Tibial artery (tissue), 4 donors: ENCODE measurements around the gene BEAN1.

Source experiments
- DNase-seq, 2 donors: peaks; one replicate each; pipeline ENCODE4 v3.0.0-alpha.2; 2019
- H3K27ac ChIP-seq, 2 donors: fragments of 200-600 bp; sonication (generic) in 1 of 2; 1 replicate in 1 of 2; 2 replicates in 1 of 2; pipeline ENCODE4 v1.5.1; 2018 to 2019; ENCODE audit warnings: mild to moderate bottlenecking in 1 of 2
- H3K27me3 ChIP-seq, 2 donors: fragments of 200-600 bp; sonication (generic) in 1 of 2; one replicate each; pipeline versions ENCODE4 v1.5.1 to v1.6.0; 2016 to 2019
- H3K36me3 ChIP-seq, 3 donors: fragments of 200-600 bp; sonication (generic) in 2 of 3; one replicate each; pipeline ENCODE4 v1.5.1; 2016 to 2019; ENCODE audit warnings: mild to moderate bottlenecking in 2 of 3
- H3K4me1 ChIP-seq, 4 donors: fragments of 200-600 bp; sonication (generic) in 2 of 4; 1 replicate in 3 of 4; 2 replicates in 1 of 4; pipeline ENCODE4 v1.5.1; 2016 to 2019
- H3K4me3 ChIP-seq, 2 donors: fragments of 200-600 bp; sonication (generic) in 1 of 2; 1 replicate in 1 of 2; 2 replicates in 1 of 2; pipeline ENCODE4 v1.5.1; 2018 to 2019; ENCODE audit warnings: mild to moderate bottlenecking in 2 of 2
- H3K9me3 ChIP-seq, 3 donors: fragments of 200-600 bp; sonication (generic) in 1 of 3; one replicate each; pipeline ENCODE4 v1.5.1; 2016 to 2019
- CTCF ChIP-seq, 2 experiments: fragments of 200-600 bp in 1 of 2; fragments of 450-650 bp in 1 of 2; IDR thresholded peaks; one replicate each; pipeline ENCODE4 v1.5.1; 2017 to 2019; ENCODE audit warnings: antibody characterized with exemption in 2 of 2, mild to moderate bottlenecking in 1 of 2, moderate library complexity in 1 of 2
- intact Hi-C: fragments of 100-400 bp; cut with DNase I; formaldehyde crosslinking; loops from one replicate; pipeline ENCODE4 v1.15.0; 2023; ENCODE audit warnings: low total_unique reads

BEAN1 gene

DNA sequence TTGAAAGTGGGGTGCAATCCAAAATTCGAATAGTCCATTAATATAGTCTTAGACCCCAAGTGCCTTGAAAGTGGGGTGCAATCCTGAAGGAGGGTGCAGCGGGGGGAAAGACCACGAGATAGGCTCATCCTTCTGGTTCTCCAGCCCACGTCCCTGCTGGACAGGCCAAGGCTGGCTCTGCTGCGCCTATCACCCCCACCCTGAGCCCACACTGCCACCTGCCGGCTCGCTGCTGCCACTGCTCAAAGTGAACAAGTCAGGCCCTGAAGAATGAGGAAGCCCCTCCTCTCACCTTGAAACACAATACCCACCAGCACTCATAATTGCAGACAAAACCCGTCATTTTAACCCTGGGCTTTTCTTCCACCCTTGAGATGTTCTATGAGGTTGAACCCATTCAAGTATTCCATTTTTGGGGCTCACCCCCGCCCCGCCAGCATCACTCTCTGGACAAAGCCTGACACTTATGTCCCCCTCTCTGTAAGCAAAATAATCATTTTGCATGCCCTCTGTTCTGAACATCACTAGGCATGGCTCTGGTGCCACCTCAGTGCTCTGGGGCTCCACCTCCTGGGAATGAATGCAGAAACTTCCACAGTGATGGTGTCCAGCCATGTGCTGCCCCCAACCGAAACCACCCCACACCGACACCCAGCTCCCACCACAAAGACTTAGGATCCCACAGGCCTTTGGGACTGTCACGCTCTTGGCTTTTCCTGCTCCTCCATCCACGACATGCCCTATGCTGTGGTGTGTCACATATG lies 56.8 kb downstream of the BEAN1 start:
- TF ChIP-seq CTCF (IDR thresholded peaks at IDR 0.05) = peak; percentile 83 to 93
- Histone ChIP-seq H3K4me3 (no peak overlapping the region), H3K9me3 (no peaks in the 10 kb centered on the region), H3K36me3 (no peaks in the 10 kb centered on the region), H3K4me1 (peaks cover 0 to 26% (median 22%) of the 10 kb centered on the region in 4 donors), H3K27ac (no peak overlapping the region), H3K27me3 (no peaks in the 10 kb centered on the region)
- DNase-seq = peak; percentile 76 to 85
- intact Hi-C loops = loop anchor here (2.0 kb wide), 1 partner anchor 77 kb away; no protein-coding TSS in a partner anchor

GRCh38 chr16:66484453-66485213 lies 57.5 kb downstream of the BEAN1 start:
- Histone ChIP-seq H3K27ac (no peak overlapping the region), H3K4me3 (no peak overlapping the region), H3K9me3 (no peaks in the 10 kb centered on the region), H3K4me1 (peaks cover 0 to 23% (median 22%) of the 10 kb centered on the region in 4 donors), H3K27me3 (no peaks in the 10 kb centered on the region), H3K36me3 (no peaks in the 10 kb centered on the region)
- no peak for TF ChIP-seq CTCF (IDR thresholded peaks at IDR 0.05)
- peak in 1 of 2 donors; percentile 54 for DNase-seq
- intact Hi-C loops = loop anchor here (2.0 kb wide), 1 partner anchor 78 kb away; no protein-coding TSS in a partner anchor

DNA sequence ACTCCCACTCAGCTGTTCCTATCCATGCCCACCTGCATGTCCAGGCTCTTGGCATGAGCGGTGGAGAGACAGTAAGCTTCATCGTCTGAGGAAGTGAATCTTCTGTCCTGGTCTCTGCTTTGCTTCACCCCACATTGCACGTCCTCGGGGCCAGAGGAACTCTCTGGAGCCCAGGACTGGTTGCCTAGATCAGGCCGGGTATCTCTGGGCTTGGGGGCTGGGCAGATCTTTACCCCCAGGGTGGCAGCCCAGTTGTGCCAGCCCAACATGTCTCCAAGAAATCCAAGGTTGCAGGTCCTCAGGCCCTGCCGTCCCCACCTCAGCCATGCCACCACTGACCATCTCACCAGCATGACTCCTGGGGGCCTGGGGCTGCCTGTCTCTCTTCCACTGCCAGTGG lies 58.3 kb downstream of the BEAN1 start:
- peak in 1 of 2 donors; percentile 61 for DNase-seq
- TF ChIP-seq CTCF (IDR thresholded peaks at IDR 0.05) = no peak
- H3K36me3 ChIP-seq = no peaks in the 10 kb centered on the region
- H3K9me3 ChIP-seq = no peaks in the 10 kb centered on the region
- H3K27ac ChIP-seq = peak overlapping the region; percentile 73 to 81
- intact Hi-C loops = loop anchor here (2.0 kb wide), 1 partner anchor 79 kb away; no protein-coding TSS in a partner anchor
- H3K4me1 ChIP-seq = peaks cover 0 to 23% (median 22%) of the 10 kb centered on the region in 4 donors
- H3K4me3 ChIP-seq = no peak overlapping the region
- H3K27me3 ChIP-seq = no peaks in the 10 kb centered on the region

DNA sequence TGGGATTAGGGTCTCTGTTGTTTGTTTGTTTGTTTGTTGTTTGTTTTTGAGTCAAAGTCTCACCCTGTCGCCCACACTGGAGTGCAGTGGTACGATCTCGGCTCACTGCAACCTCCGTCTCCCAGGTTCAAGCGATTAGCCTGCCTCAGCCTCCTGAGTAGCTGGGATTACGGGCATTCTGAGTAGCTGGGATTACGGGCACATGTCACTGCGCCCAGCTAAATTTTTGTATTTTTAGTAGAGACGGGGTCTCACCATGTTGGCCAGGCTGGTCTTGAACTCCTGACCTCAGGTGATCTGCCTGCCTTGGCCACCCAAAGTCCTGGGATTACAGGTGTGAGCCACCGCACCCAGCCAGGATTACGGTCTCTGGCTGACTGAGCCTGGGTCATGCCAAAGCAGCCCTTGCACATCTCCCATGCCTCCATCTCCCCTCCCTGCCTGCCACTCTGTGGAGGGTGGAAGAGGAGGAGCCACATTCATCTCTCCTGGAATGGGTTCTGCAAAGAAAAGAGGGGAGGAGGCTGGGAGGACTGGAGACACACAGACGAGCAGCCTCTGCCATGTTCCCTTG lies 59.2 kb downstream of the BEAN1 start:
- no peak for TF ChIP-seq CTCF (IDR thresholded peaks at IDR 0.05)
- no peak overlapping the region for H3K4me3 ChIP-seq
- no peaks in the 10 kb centered on the region for H3K27me3 ChIP-seq
- H3K36me3 ChIP-seq = no peaks in the 10 kb centered on the region
- peaks cover 0 to 23% (median 22%) of the 10 kb centered on the region in 4 donors for H3K4me1 ChIP-seq
- intact Hi-C loops = no loop called here
- no peaks in the 10 kb centered on the region for H3K9me3 ChIP-seq
- peak in 1 of 2 donors; percentile 25 for DNase-seq
- H3K27ac ChIP-seq = peak overlapping the region; percentile 73 to 81

DNA sequence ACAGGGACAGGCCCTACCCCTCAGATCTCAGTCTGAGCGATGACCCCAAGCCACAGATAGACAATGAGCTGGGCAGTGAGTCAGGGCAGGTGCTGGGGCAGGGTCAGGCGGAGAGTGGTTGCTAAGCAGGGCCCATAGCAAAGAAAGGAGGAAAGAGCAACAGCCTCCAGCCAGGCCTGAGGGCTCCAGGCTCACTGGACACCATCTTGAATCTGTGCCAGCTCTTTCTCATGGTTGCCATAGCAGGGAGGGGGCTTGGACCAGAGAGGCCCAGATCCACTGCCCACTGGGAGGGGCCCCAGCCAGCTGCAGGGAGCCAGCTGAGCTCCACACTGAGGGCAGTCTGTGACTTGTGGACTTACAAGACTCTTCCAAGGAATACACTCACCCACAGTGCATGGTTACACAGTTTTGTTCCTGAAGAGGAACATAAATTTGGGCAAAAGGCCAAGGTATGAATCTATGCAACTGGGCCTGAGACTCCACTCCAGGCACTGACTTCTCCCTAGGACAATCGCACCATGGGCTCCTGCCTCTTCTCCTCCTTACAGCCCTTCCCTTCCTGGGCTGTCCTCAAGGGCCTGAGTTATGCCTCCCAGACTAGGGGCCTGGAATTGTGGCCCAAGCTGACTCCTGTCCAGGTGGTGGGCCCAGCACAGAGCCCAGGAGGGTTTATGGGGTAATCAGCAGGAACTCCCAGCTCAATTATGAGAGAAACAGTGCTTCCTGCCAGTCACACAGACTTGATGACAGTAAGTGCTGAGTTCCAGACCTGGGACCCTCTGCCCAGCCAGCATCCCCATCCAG lies 59.9 kb downstream of the BEAN1 start:
- intact Hi-C loops = no loop called here
- Histone ChIP-seq H3K4me3 (no peak overlapping the region), H3K9me3 (no peaks in the 10 kb centered on the region), H3K36me3 (no peaks in the 10 kb centered on the region), H3K27ac (peak overlapping the region; percentile 73 to 81), H3K27me3 (no peaks in the 10 kb centered on the region), H3K4me1 (peaks cover 0 to 23% (median 22%) of the 10 kb centered on the region in 4 donors)
- DNase-seq = peak; percentile 64 to 89
- TF ChIP-seq CTCF (IDR thresholded peaks at IDR 0.05) = no peak
